Ramos (cell line): ENCODE results near the gene FAM53A.

Experiments
- in situ Hi-C: fragments of 300-500 bp; cut with MboI; formaldehyde crosslinking; loops from one replicate; pipeline ENCODE4 v1.14.3; 2022; ENCODE audit warnings: low sequenced_read_pairs; ENCODE audit not compliant: unreplicated experiment

FAM53A gene

GRCh38 chr4:1627417-1628313 is 56.4 kb downstream of the FAM53A start:
- in situ Hi-C loops = no loop called here

GRCh38 chr4:1626941-1627340 is 57.2 kb downstream of the FAM53A start:
- in situ Hi-C loops = no loop called here

- in situ Hi-C loops = no loop called here
Observed at GRCh38 chr4:1626151-1626550, 58.0 kb downstream of the FAM53A start.

- in situ Hi-C loops = no loop called here
Observed at GRCh38 chr4:1625600-1626138, 58.4 kb downstream of the FAM53A start.

DNA sequence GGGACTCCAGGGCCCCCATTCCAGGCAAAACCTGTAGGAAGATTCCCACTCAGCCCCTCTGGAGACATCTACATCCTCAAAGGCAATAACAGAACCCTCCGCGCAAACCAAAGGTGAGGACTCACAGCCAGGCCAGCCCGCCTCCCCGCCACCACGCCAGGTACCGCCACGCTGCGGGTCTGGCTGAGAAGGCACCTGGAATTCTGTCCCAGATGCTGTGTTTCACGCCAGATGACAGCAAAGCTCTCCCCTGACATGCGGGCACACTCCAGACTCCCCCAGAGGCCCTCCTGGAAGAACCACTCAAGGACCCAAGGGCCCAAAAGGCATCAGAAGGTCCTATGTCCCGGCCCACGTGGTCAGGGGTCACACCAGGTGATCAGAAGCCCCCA is 59.6 kb downstream of the FAM53A start:
- in situ Hi-C loops = no loop called here

DNA sequence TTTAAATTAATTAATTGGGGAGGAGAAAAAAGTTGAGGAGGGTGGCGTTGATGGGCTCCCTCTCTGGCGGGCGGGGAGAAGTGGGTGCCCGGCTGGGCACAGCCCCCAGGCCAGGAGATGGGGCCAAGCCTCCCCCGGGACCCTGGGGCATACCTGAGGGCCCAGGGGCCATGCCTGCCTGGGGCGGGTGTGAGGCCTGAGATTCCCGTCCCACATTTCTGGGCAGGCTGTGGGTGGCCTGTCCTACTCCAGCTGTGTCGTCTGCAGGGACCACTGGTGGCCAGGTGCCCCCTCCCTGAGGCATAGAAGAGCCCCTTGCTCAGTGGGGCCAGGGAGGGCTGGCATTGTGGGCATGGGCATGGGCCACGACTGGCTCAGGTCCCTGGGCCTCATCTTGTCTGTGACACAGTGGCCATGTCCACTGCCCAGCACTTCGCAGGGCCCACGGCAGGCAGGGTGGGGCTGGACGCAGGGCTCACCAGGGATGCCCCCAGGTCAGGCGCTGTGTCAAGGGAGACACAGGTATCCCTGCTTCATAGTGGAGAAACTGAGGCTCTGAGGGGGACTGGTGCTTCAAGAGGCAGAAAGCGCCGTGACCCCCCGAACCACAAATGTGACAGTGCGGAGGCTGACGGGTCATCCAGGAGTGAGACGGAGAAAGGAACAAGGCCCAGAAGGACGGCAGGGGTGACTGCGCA is 60.1 kb downstream of the FAM53A start:
- in situ Hi-C loops = no loop called here

GRCh38 chr4:1623400-1623799 is 60.7 kb downstream of the FAM53A start:
- in situ Hi-C loops = no loop called here

DNA sequence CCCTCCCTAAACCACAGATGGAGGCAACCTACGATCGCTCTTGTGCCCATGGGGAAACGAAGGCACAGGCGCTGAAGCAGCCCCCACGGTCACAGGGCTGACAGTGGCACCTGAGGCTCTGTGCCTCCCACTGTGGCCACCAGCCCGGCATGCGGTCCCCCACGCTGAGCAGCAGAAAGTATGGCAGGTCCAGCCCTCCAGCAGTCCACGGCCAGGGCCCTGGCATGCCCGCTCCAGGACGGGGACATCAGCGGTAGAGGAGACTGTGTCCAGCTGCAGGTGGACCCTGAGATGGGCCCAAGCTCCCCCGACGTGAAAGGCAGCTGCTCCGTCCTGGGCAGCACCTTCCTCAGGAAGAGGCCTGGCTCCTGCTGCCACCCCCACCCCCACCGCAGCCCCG is 61.2 kb downstream of the FAM53A start:
- in situ Hi-C loops = no loop called here

DNA sequence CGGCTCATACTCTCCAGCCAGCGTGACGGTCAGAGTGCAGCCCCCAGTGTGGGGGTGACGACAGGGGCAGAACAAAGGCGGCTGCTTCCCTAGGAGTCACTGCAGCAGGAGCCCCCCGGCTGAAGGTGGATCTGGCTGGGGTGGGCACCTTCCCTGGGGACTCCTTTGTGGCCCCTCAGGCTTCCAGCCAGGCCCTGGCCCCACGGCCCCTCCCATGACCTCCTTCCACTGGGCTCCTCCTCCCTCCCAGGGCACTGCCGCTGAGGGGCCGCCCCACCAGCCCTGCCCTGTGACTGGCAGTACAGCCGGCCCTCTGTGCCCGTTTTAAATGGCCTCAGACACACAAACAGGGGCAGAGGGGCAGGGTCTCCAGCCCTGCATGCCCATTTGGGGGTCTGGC is 61.9 kb downstream of the FAM53A start:
- in situ Hi-C loops = no loop called here

GRCh38 chr4:1621526-1621925 is 62.6 kb downstream of the FAM53A start:
- in situ Hi-C loops = no loop called here

GRCh38 chr4:1619151-1619672 is 64.9 kb downstream of the FAM53A start:
- in situ Hi-C loops = no loop called here

- in situ Hi-C loops = no loop called here
Observed at GRCh38 chr4:1618438-1618837, 65.7 kb downstream of the FAM53A start.

GRCh38 chr4:1616557-1616930 is 67.6 kb downstream of the FAM53A start:
- in situ Hi-C loops = no loop called here

DNA sequence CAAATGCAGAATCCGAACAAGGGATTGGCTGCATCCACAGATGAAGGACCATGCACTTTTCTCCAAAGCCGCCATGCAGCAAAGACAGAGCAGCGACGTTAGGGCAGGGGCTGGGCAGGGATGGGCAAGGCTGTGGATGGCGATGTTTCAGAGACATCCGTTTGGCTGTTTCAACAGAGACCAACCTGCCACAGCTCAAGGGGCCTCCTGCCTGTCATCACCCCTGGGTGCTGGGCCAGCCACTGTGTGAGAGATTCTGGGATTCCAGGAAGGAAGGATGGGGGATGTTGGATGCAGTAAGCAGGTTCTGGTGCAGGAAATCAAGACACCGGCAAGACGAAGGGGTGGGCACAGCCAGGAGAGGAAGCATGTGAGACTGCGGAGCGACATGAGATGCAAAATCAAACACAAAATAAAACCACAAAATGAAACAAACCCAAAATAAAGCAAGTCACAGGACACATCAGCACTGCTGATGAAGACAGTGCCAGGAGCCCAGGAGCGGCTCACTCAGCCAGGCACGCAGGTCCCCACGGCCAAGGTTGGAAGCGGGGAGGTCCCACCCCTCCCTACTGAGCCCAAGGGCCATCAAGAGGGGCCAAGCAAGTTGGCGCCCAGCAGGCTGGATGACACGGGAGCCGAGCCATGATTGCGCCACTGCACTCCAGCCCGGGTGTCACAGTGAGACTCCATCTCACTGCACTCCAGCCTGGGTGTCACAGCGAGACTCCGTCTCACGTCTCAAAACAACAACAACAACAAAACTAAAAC is 68.1 kb downstream of the FAM53A start:
- in situ Hi-C loops = no loop called here

DNA sequence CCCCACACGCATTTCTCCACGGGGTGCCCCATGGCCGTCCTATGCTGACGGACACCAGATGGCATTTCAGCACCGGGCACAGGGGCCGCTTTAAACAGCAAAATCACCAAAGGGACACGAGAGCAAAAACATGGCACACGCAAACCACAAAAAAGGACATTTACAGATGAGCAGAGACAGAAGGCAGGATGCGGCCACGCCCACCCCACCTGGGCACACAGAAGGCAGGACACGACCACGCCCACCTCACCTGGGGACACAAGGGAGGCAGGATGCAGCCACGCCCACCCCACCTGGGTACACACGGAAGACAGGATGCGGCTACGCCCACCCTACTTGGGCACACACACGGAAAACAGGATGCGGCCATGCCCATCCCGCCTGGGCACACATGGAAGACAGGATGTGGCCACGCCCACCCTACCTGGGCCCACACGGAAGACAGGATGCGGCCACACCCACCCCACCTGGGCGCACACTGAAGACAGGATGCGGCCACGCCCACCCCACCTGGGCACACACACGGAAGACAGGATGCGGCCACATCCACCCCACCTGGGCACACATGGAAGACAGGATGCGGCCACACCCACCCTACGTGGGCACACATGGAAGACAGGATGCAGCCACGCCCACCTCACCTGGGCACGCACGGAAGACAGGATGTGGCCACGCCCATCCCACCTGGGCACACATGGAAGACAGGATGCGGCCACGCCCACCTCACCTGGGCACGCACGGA is 69.1 kb downstream of the FAM53A start:
- in situ Hi-C loops = no loop called here

DNA sequence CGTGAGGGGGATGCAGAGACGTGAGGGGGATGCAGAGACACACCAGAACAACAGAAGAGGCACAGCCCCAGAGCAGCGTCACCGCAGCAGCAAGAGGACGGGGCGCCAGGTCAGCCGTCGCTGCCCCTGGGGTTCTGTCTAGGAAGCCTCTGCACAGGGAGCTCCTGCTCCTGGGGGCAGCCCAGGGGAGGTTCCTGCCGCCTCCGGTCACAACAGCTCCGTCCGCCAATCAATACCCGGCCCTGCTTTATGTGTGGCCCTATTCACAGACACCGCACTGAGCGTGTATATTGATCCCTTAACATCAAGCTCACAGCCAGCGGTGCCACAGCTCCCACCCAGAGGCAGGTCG is 69.6 kb downstream of the FAM53A start:
- in situ Hi-C loops = no loop called here

DNA sequence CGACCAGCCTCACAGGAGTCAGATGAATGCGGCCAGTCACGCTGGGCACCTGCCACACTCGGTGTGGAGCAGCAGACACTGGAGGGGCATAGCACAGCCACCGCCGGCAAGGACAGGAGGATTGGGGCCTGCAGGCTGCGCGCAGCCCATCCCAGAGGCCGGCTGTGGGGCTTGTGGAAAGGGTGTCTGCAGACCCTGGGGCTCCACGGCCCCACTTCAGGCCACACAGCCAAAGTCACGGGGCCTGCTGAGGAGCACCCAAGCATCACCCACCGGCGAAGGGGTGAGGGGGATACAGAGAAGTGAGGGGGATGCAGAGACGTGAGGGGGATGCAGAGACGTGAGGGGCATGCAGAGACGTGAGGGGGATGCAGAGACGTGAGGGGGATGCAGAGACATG is 70.1 kb downstream of the FAM53A start:
- in situ Hi-C loops = no loop called here

DNA sequence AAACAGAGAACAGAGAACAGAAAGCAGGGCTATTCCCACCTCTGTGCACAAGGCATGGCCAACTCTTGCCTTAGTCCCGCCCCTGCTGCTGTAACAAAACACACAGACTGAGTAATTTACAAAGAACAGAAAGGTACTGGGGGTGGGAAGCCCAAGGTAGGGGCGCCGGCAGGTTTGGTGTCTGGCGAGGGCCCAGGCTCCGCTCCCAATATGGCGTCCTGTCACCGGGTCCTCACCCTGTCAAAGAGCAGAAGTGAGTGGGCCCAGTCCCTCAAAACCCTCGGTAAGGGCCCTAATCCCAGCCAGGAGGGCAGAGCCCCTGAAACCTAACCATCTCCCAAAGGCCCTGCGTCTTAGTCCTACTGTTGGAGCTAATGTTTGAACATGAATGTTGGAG is 71.0 kb downstream of the FAM53A start:
- in situ Hi-C loops = no loop called here

GRCh38 chr4:1612278-1613098 is 71.6 kb downstream of the FAM53A start:
- in situ Hi-C loops = no loop called here
